DOHH2 (cell line): ENCODE results near the gene DHCR24.

ENCODE experiments used
- CTCF ChIP-seq: fragments of 200-600 bp; sonication (generic); IDR thresholded peaks from one replicate; pipeline ENCODE4 v1.5.1; 2014; ENCODE audit warnings: antibody characterized with exemption, mild to moderate bottlenecking, low read depth, low read length; ENCODE audit not compliant: poor library complexity, severe bottlenecking
- EZH2phosphoT487 ChIP-seq: fragments of 200-600 bp; sonication (generic); IDR thresholded peaks from 2 replicates; pipeline ENCODE4 v1.6.1; 2017; ENCODE audit warnings: borderline replicate concordance, mild to moderate bottlenecking, antibody characterized with exemption, low read length, moderate library complexity, mixed read lengths

GRCh38 chr1:54919367-54920359, 32.7 kb upstream of the DHCR24 start:
- TF ChIP-seq CTCF: no peak
- TF ChIP-seq EZH2phosphoT487: no peak
